MM.1S (cell line): ENCODE measurements around the gene PAQR9.

Experiments
- DNase-seq: peaks from one replicate; pipeline ENCODE4 v3.0.0-alpha.2; 2015
- H2AFZ ChIP-seq: fragments of 300-600 bp; sonication (generic); 2 replicates; pipeline ENCODE4 v1.6.0; 2016; ENCODE audit warnings: antibody characterized with exemption, low read length
- H3F3A ChIP-seq: fragments of 300-600 bp; sonication (generic); 2 replicates; pipeline ENCODE4 v1.6.1; 2016; ENCODE audit warnings: mild to moderate bottlenecking, antibody characterized with exemption, low read length, moderate library complexity, mixed read lengths; ENCODE audit not compliant: insufficient read depth
- H3K27ac ChIP-seq: fragments of 300-600 bp; sonication (generic); 2 replicates; pipeline ENCODE4 v1.5.1; 2016; ENCODE audit warnings: mild to moderate bottlenecking, low read length
- H3K27me3 ChIP-seq: fragments of 300-600 bp; sonication (generic); replicated peaks from 2 replicates; pipeline ENCODE4 v1.6.0; 2016; ENCODE audit warnings: low read length; ENCODE audit not compliant: insufficient read depth
- H3K36me3 ChIP-seq: fragments of 300-600 bp; sonication (generic); replicated peaks from 2 replicates; pipeline ENCODE4 v1.6.1; 2016; ENCODE audit warnings: mild to moderate bottlenecking, low read length, mixed read lengths; ENCODE audit not compliant: insufficient read depth
- H3K4me1 ChIP-seq: fragments of 300-600 bp; sonication (generic); 2 replicates; pipeline ENCODE4 v1.6.1; 2016; ENCODE audit warnings: low read length, mixed read lengths
- H3K4me2 ChIP-seq: fragments of 300-600 bp; sonication (generic); 2 replicates; pipeline ENCODE4 v1.6.0; 2016; ENCODE audit warnings: low read depth, low read length
- H3K4me3 ChIP-seq: fragments of 300-600 bp; sonication (generic); 2 replicates; pipeline ENCODE4 v1.5.1; 2016; ENCODE audit warnings: low read length, mixed read lengths
- H3K79me2 ChIP-seq: fragments of 300-600 bp; sonication (generic); 2 replicates; pipeline ENCODE4 v1.6.1; 2016; ENCODE audit warnings: mixed run types, low read length, mixed read lengths
- H3K9ac ChIP-seq: fragments of 300-600 bp; sonication (generic); 2 replicates; pipeline ENCODE4 v1.6.1; 2016; ENCODE audit warnings: low read length, mixed read lengths
- H3K9me2 ChIP-seq: fragments of 300-600 bp; sonication (generic); replicated peaks from 2 replicates; pipeline ENCODE4 v1.6.1; 2016; ENCODE audit warnings: mild to moderate bottlenecking, low read length, mixed read lengths; ENCODE audit not compliant: insufficient read depth
- H3K9me3 ChIP-seq: fragments of 300-600 bp; sonication (generic); replicated peaks from 2 replicates; pipeline ENCODE4 v1.6.1; 2016; ENCODE audit warnings: mild to moderate bottlenecking, low read length, mixed read lengths; ENCODE audit not compliant: insufficient read depth
- H4K20me1 ChIP-seq: fragments of 300-600 bp; sonication (generic); 2 replicates; pipeline ENCODE4 v1.6.1; 2016; ENCODE audit warnings: mild to moderate bottlenecking, low read length, moderate library complexity, mixed read lengths; ENCODE audit not compliant: insufficient read depth
- CTCF ChIP-seq: fragments of 300-600 bp; sonication (generic); IDR thresholded peaks from 2 replicates; pipeline ENCODE4 v1.5.1; 2016; ENCODE audit warnings: antibody characterized with exemption, low read length, mixed read lengths
- EZH2 ChIP-seq: fragments of 300-600 bp; sonication (generic); optimal IDR thresholded peaks from 2 replicates; pipeline ENCODE3; 2017; ENCODE audit warnings: low read depth, mild to moderate bottlenecking, antibody characterized with exemption, low read length, mixed read lengths
- EZH2phosphoT487 ChIP-seq: fragments of 300-600 bp; sonication (generic); IDR thresholded peaks from 2 replicates; pipeline ENCODE4 v1.6.1; 2018; ENCODE audit warnings: antibody characterized with exemption, low read length

PAQR9 gene

DNA sequence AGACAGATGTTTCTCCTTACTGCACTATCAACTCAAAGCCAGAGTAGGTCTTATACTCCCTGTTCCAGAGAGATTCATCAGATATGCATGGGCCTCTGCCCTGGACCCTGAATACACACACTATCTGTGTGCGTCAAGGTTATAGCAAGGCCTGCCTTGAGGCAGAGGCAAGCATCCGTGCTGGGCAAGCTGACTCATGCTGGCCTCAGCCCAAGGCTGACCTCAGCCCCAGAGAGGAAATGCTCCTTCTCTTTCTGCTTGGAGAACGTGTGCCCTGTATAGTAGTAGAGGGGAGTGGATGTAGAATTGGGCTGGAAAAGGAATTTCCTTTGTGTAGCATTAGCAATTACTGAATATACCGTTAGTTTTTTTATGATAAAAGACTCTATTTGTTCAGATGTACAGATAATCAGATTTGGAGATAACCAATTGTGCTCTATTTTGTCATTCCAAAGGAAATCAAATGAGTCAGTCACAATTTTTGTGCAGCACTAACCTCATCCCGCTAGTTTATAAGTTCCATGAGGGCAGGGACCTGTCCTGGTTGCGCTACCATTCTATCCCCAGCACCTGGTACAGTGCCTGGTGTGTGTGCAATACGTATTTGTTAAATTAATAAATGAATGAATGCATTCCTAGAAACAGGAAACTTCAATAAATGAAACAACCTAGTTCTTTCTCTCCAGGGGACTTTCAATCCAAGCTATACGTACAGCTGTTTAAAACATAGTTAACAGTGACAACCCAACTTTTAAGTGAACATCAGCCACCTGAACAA, 13.3 kb upstream of the PAQR9 start:
- H3K4me1 ChIP-seq = no peaks in the 10 kb centered on the region
- H3K9me3 ChIP-seq = no peaks in the 10 kb centered on the region
- no peaks in the 10 kb centered on the region for H3K79me2 ChIP-seq
- H3F3A ChIP-seq = no peaks in the 10 kb centered on the region
- H3K9me2 ChIP-seq = no peaks in the 10 kb centered on the region
- no peaks in the 10 kb centered on the region for H4K20me1 ChIP-seq
- no peak overlapping the region for H3K4me3 ChIP-seq
- H3K4me2 ChIP-seq = no peak overlapping the region
- H3K27ac ChIP-seq = no peak overlapping the region
- TF ChIP-seq EZH2 = no peak
- no peak for TF ChIP-seq EZH2phosphoT487
- no peak for TF ChIP-seq CTCF
- H3K27me3 ChIP-seq = no peaks in the 10 kb centered on the region
- H3K36me3 ChIP-seq = no peaks in the 10 kb centered on the region
- no peak overlapping the region for H3K9ac ChIP-seq
- H2AFZ ChIP-seq = no peak overlapping the region
- DNase-seq = no peak

DNA sequence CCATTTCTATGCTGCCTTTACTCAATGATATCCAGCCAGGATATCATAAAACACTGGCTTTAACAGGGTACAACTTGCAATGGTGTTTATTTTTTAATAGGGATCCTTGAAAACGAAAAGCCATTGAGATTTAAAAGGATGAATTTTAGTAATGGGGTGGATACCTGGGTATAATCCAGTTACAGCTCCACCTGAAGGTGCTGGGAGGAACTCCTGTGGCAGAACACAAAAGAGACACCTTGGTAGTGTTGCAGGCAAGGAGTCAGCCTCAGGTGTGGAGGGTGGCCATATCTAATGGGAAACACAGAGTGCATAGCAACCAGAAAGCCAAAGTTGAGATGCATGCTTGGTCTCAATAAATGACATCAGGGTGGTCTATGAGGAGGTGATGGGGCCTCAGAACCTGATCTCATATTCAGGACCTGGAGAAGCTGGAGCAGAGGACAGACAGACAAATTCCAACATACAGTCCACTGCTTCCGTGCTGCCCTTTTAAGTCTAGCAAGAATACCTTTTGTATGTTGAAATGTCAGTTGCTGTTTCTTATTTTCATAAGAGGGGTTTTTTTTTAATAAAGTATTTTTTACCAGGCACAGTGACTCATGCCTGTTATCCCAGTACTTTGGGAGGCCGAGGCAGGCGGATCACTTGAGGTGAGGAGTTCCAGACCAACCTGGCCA, 12.0 kb upstream of the PAQR9 start:
- H3K27ac ChIP-seq = no peak overlapping the region
- DNase-seq = no peak
- H3K9me2 ChIP-seq = no peaks in the 10 kb centered on the region
- H3K27me3 ChIP-seq = no peaks in the 10 kb centered on the region
- H3K4me3 ChIP-seq = no peak overlapping the region
- no peaks in the 10 kb centered on the region for H3K9me3 ChIP-seq
- H3K4me1 ChIP-seq = no peaks in the 10 kb centered on the region
- no peaks in the 10 kb centered on the region for H3K79me2 ChIP-seq
- H3K4me2 ChIP-seq = no peak overlapping the region
- no peak overlapping the region for H3K9ac ChIP-seq
- H2AFZ ChIP-seq = no peak overlapping the region
- H4K20me1 ChIP-seq = no peaks in the 10 kb centered on the region
- no peaks in the 10 kb centered on the region for H3F3A ChIP-seq
- H3K36me3 ChIP-seq = no peaks in the 10 kb centered on the region
- TF ChIP-seq EZH2 (no peak), EZH2phosphoT487 (no peak), CTCF (peak; percentile 17; the same call in 1 of the 2 replicates)

- no peaks in the 10 kb centered on the region for H3K27me3 ChIP-seq
- no peaks in the 10 kb centered on the region for H3K4me1 ChIP-seq
- H3K36me3 ChIP-seq = no peaks in the 10 kb centered on the region
- no peaks in the 10 kb centered on the region for H3K79me2 ChIP-seq
- no peak for TF ChIP-seq EZH2
- TF ChIP-seq EZH2phosphoT487 = no peak
- TF ChIP-seq CTCF = no peak
- no peaks in the 10 kb centered on the region for H3K9me2 ChIP-seq
- H3F3A ChIP-seq = no peaks in the 10 kb centered on the region
- no peaks in the 10 kb centered on the region for H3K9me3 ChIP-seq
- no peak for DNase-seq
- H2AFZ ChIP-seq = no peak overlapping the region
- no peak overlapping the region for H3K4me3 ChIP-seq
- no peak overlapping the region for H3K4me2 ChIP-seq
- H3K27ac ChIP-seq = no peak overlapping the region
- H3K9ac ChIP-seq = no peak overlapping the region
- no peaks in the 10 kb centered on the region for H4K20me1 ChIP-seq
Measured at GRCh38 chr3:142973217-142974009, 9.9 kb upstream of the PAQR9 start.
